HS-5 (cell line): ENCODE measurements around the gene PIH1D1.
"Not testable (repeated sequence)": the region's sequence is repeated elsewhere in the genome, so short reads cannot be mapped to it uniquely, and the experiment has no call there.

Experiments used
- DNase-seq: peaks from one replicate; pipeline ENCODE4 v3.0.0-alpha.2; 2012; ENCODE audit warnings: low read depth

The PIH1D1 gene

GRCh38 chr19:49481020-49481683 lies 29.5 kb upstream of the PIH1D1 start:
- no peak for DNase-seq

GRCh38 chr19:49479975-49480628 lies 28.5 kb upstream of the PIH1D1 start:
- DNase-seq: no peak

- no peak for DNase-seq
These were observed 24.6 kb upstream of the PIH1D1 start for GRCh38 chr19:49475995-49476880.

- DNase-seq: no peak
These were observed 23.7 kb upstream of the PIH1D1 start for GRCh38 chr19:49475191-49475917.

- no peak for DNase-seq
These were observed 22.9 kb upstream of the PIH1D1 start for GRCh38 chr19:49474542-49474924.

- no peak for DNase-seq
These were observed 22.4 kb upstream of the PIH1D1 start, which contains the start of gene FLT3LG for GRCh38 chr19:49473868-49474541. FLT3LG (plus strand) TSS chr19:49474215; CDS start chr19:49474640, 425 bp downstream.

GRCh38 chr19:49473501-49473867 lies 21.9 kb upstream of the PIH1D1 start:
- not testable (repeated sequence) for DNase-seq

- no peak for DNase-seq
These were observed 21.3 kb upstream of the PIH1D1 start for GRCh38 chr19:49472936-49473335.

GRCh38 chr19:49470615-49470978 lies 19.0 kb upstream of the PIH1D1 start:
- DNase-seq: no peak

GRCh38 chr19:49469828-49470614 lies 18.4 kb upstream of the PIH1D1 start:
- no peak for DNase-seq

- no peak for DNase-seq
These were observed 17.3 kb upstream of the PIH1D1 start for GRCh38 chr19:49468746-49469447.

- DNase-seq: no peak
These were observed 16.6 kb upstream of the PIH1D1 start for GRCh38 chr19:49468199-49468598.

GRCh38 chr19:49465371-49465770 lies 13.8 kb upstream of the PIH1D1 start:
- no peak for DNase-seq

GRCh38 chr19:49463960-49464740 lies 12.5 kb upstream of the PIH1D1 start:
- no peak for DNase-seq

GRCh38 chr19:49462492-49462891 lies 10.9 kb upstream of the PIH1D1 start:
- no peak for DNase-seq

- DNase-seq: no peak
These were observed 10.0 kb upstream of the PIH1D1 start for GRCh38 chr19:49461656-49462055.

GRCh38 chr19:49461130-49461529 lies 9.5 kb upstream of the PIH1D1 start:
- not testable (repeated sequence) for DNase-seq

- DNase-seq: no peak
These were observed 7.8 kb upstream of the PIH1D1 start for GRCh38 chr19:49459388-49459787.

- no peak for DNase-seq
These were observed 6.9 kb upstream of the PIH1D1 start for GRCh38 chr19:49458567-49458903.

GRCh38 chr19:49456326-49456725 lies 4.7 kb upstream of the PIH1D1 start:
- DNase-seq: no peak
